Measurements from ENCODE around the gene ELMO1.

- TF ChIP-seq CTCF (IDR thresholded peaks at IDR 0.05; ENCODE audit: poor library complexity) (no peak), EZH2 (IDR thresholded peaks at IDR 0.05; ENCODE audit: borderline replicate concordance) (no peak), EZH2phosphoT487 (IDR thresholded peaks at IDR 0.05; ENCODE audit: low read depth, severe bottlenecking, unreplicated experiment) (no peak)
Measured at GRCh38 chr7:37297546-37297945, 151.1 kb downstream of the ELMO1 start.

Data from hepatocyte (in vitro differentiated cells).